Subcutaneous preadipocyte (primary cell): ENCODE data around the gene TAS2R8. TPM values are rescaled to one million over a fixed set of nuclear protein-coding genes. Genes with fewer than 3 reads are reported as not detected.

Source experiments
- small RNA-seq: library from RNA; depleted of rRNA; stranded (forward); fragments of <200 nt; gene quantifications from one replicate; pipeline ENCODE3, GENCODE V24; 2012
- total RNA-seq: library from RNA; depleted of rRNA; stranded (reverse); fragments of >200 nt; gene quantifications from 2 replicates; pipeline ENCODE4 v1.2.3, GENCODE V29; 2012

Gene TAS2R8
- total RNA-seq = under 0.01 TPM in 1 of 2 replicates, not detected in the other

GRCh38 chr12:10807186-10807585 is at the start of gene TAS2R8:
Gene TAS2R8 (minus strand): TSS chr12:10807286. CDS start chr12:10806980, 306 bp downstream.

DNA sequence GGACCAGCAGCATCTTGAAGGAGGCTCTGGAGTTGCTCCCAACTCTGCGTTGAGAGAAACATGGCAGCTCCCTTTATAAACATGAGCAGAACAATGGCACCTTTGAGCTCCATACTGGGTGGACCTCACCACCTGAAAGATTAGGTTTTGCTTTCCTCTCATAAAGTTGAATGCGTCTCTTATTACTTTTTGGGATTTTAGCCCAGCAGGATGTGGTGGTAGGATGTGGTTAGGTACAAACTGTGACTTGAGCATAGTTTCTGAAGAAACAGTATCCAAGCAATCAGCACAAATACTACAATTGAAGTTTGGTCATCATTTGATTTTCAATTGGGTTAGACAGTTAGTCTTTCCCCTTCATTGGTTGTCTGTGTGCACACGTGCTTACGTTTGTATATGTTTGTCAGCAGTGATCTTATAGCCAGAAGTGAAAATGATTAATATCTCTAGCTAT is 42.4 kb upstream of the TAS2R8 start, which contains the start of gene PRR4:
PRR4 (minus strand) TSS at position 51 of the 454 bp plus-strand sequence; CDS start at position 13, 38 bp downstream.

GRCh38 chr12:10826258-10826657 is 19.2 kb upstream of the TAS2R8 start, which contains the start of gene TAS2R10:
Gene TAS2R10 (minus strand): TSS chr12:10826358. CDS start chr12:10826269, 89 bp downstream.

DNA sequence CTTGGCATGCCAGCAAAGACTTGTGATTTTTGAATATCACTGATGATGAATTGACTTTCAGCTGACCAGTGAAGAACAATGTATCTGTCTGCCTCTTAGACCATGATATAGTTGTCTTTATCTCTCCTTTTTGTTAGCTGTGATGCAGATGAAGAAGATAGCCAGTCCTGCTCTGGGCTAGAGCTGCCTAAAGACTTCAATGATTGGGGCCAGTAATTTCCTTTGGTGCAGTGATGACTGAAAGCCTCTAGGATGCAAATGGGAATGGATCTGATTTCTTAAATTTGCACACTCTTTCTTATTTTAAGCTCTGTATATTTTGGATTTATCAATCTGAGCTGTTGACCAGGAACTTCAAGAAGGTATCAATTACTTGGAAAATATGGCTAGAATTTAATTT is 3.0 kb upstream of the TAS2R8 start, which contains the start of gene TAS2R9:
TAS2R9 (minus strand) TSS at position 101 of the 400 bp plus-strand sequence; CDS start at position 8, 93 bp downstream.

GRCh38 chr12:10802587-10802986 is 4.5 kb downstream of the TAS2R8 start, which contains the start of gene TAS2R7:
Gene TAS2R7 (minus strand): TSS chr12:10802627. CDS start chr12:10802570, 57 bp downstream.

Small RNAs within 50 kb of the gene (small RNA-seq; reads per million reads assigned to genes)
- gene PRR4 = 0.19 reads per million

Other genes with a start within 250 kb of the TAS2R8 start
- gene MAGOHB, start 193.7 kb downstream of the TAS2R8 start, total RNA-seq = 11.0 and 13.3 TPM in 2 replicates
- 0.59 TPM in 1 of 2 replicates, not detected in the other for gene STYK1, start 133.2 kb downstream of the TAS2R8 start, total RNA-seq
- gene YBX3, start 84.0 kb downstream of the TAS2R8 start, total RNA-seq = 165 and 196 TPM in 2 replicates
- not detected in 2 replicates for gene TAS2R7, start 4.7 kb downstream of the TAS2R8 start, total RNA-seq
- 0.20 TPM in 1 of 2 replicates, not detected in the other for gene TAS2R9, start 2.9 kb upstream of the TAS2R8 start, total RNA-seq
- gene TAS2R10, start 19.1 kb upstream of the TAS2R8 start, total RNA-seq = 1.1 and 1.2 TPM in 2 replicates
- gene PRR4, start 42.2 kb upstream of the TAS2R8 start, total RNA-seq = 2.2 and 3.9 TPM in 2 replicates
- gene PRH1, start 77.0 kb upstream of the TAS2R8 start, total RNA-seq = 19.5 and 32.5 TPM in 2 replicates
- 1.8 and 2.2 TPM in 2 replicates for gene TAS2R13, start 102.3 kb upstream of the TAS2R8 start, total RNA-seq
- not detected in 2 replicates for gene PRH2, start 122.0 kb upstream of the TAS2R8 start, total RNA-seq
- 3.7 and 4.1 TPM in 2 replicates for gene TAS2R14, start 132.0 kb upstream of the TAS2R8 start, total RNA-seq
- gene TAS2R50, start 179.6 kb upstream of the TAS2R8 start, total RNA-seq = 2.6 and 3.7 TPM in 2 replicates
- 2.6 and 4.3 TPM in 2 replicates for gene TAS2R20, start 191.0 kb upstream of the TAS2R8 start, total RNA-seq
- 3.3 and 5.5 TPM in 2 replicates for gene TAS2R19, start 215.3 kb upstream of the TAS2R8 start, total RNA-seq
- gene TAS2R31, start 224.1 kb upstream of the TAS2R8 start, total RNA-seq = 4.8 and 6.8 TPM in 2 replicates